Tibial nerve (tissue), 3 donors: ENCODE data around the gene KCNAB3.

ENCODE experiments used
- CTCF ChIP-seq, 5 experiments: fragments of 200-600 bp in 3 of 5; fragments of 450-650 bp in 2 of 5; sonication (generic) in 3 of 5; IDR thresholded peaks; one replicate each; pipeline ENCODE4 v1.5.1; 2016 to 2019; ENCODE audit warnings: antibody characterized with exemption in 5 of 5, mild to moderate bottlenecking in 3 of 5, moderate library complexity in 2 of 5
- POLR2A ChIP-seq, 2 donors: fragments of 450-650 bp; IDR thresholded peaks; one replicate each; pipeline ENCODE4 v1.6.1; 2017; ENCODE audit warnings: antibody characterized with exemption in 2 of 2, mild to moderate bottlenecking in 2 of 2, moderate library complexity in 2 of 2

GRCh38 chr17:7940743-7941142 is 11.1 kb upstream of the KCNAB3 start:
- no peak for TF ChIP-seq CTCF (IDR thresholded peaks at IDR 0.05)
- no peak for TF ChIP-seq POLR2A (IDR thresholded peaks at IDR 0.05)
